Mesenchymal stem cell (in vitro differentiated cells and primary cell): ENCODE measurements around the gene PACS1.

ENCODE experiments used
- DNase-seq: peaks from one replicate; pipeline ENCODE4 v3.0.0-alpha.2; 2013
- H2AFZ ChIP-seq: one replicate; pipeline ENCODE4 v1.6.1; 2013; ENCODE audit warnings: low read depth, mild to moderate bottlenecking, control low read depth, inconsistent platforms, low read length, moderate library complexity
- H2AK5ac ChIP-seq: 2 replicates; pipeline ENCODE4 v1.6.1; 2013; ENCODE audit warnings: low read length, moderate library complexity, mild to moderate bottlenecking, inconsistent platforms; ENCODE audit not compliant: severe bottlenecking
- H2BK120ac ChIP-seq: one replicate; pipeline ENCODE4 v1.6.1; 2013; ENCODE audit warnings: low read depth, mild to moderate bottlenecking, inconsistent platforms, low read length, moderate library complexity
- H2BK12ac ChIP-seq, 2 experiments: one replicate each; pipeline ENCODE4 v1.6.1; 2013; ENCODE audit warnings: inconsistent platforms in 2 of 2, low read length in 2 of 2, mild to moderate bottlenecking in 2 of 2, moderate library complexity in 2 of 2, control low read depth in 1 of 2
- H2BK15ac ChIP-seq: one replicate; pipeline ENCODE4 v1.6.1; 2013; ENCODE audit warnings: mild to moderate bottlenecking, low read depth, inconsistent platforms; ENCODE audit not compliant: poor library complexity, severe bottlenecking
- H2BK5ac ChIP-seq: 2 replicates; pipeline ENCODE4 v1.6.1; 2013; ENCODE audit warnings: low read depth, mild to moderate bottlenecking, low read length, control low read depth, inconsistent platforms; ENCODE audit not compliant: poor library complexity, severe bottlenecking
- H3K14ac ChIP-seq, 2 experiments: one replicate each; pipeline ENCODE4 v1.6.1; 2013; ENCODE audit warnings: inconsistent platforms in 2 of 2, low read length in 2 of 2, control low read depth in 1 of 2, mild to moderate bottlenecking in 1 of 2, moderate library complexity in 1 of 2
- H3K18ac ChIP-seq, 2 experiments: one replicate each; pipeline ENCODE4 v1.6.1; 2013; ENCODE audit warnings: inconsistent platforms in 2 of 2, low read length in 2 of 2, control low read depth in 1 of 2, low read depth in 1 of 2, mild to moderate bottlenecking in 1 of 2
- H3K23ac ChIP-seq, 2 experiments: one replicate each; pipeline ENCODE4 v1.6.1; 2013; ENCODE audit warnings: inconsistent platforms in 2 of 2, low read length in 2 of 2, mild to moderate bottlenecking in 2 of 2, moderate library complexity in 2 of 2, control low read depth in 1 of 2
- H3K27ac ChIP-seq: 2 replicates; pipeline ENCODE4 v1.5.1; 2013; ENCODE audit warnings: mild to moderate bottlenecking, moderate library complexity, low read length, control low read depth, inconsistent platforms; ENCODE audit not compliant: poor library complexity, severe bottlenecking
- H3K27me3 ChIP-seq, 2 experiments: 2 replicates each; pipeline versions ENCODE4 v1.6.1 to v1.7.0; 2013; ENCODE audit warnings: low read length in 2 of 2, mild to moderate bottlenecking in 2 of 2, moderate library complexity in 2 of 2, control low read depth in 1 of 2, inconsistent platforms in 1 of 2; ENCODE audit not compliant: control insufficient read depth in 1 of 2, insufficient read depth in 1 of 2
- H3K36me3 ChIP-seq, 2 experiments: 2 replicates each; pipeline versions ENCODE4 v1.6.1 to v1.7.0; 2013; ENCODE audit warnings: low read length in 2 of 2, control low read depth in 1 of 2, inconsistent platforms in 1 of 2, low read depth in 1 of 2, mild to moderate bottlenecking in 1 of 2; ENCODE audit not compliant: insufficient read depth in 2 of 2, control insufficient read depth in 1 of 2
- H3K4ac ChIP-seq, 2 experiments: one replicate each; pipeline ENCODE4 v1.6.1; 2013; ENCODE audit warnings: inconsistent platforms in 2 of 2, low read length in 2 of 2, mild to moderate bottlenecking in 2 of 2, moderate library complexity in 2 of 2, control low read depth in 1 of 2, low read depth in 1 of 2
- H3K4me1 ChIP-seq: 2 replicates; pipeline ENCODE4 v1.6.1; 2013; ENCODE audit warnings: low read depth, low read length, control low read depth; ENCODE audit not compliant: control insufficient read depth, insufficient read depth
- H3K4me2 ChIP-seq: 2 replicates; pipeline ENCODE4 v1.6.1; 2013; ENCODE audit warnings: low read length, mild to moderate bottlenecking, inconsistent platforms; ENCODE audit not compliant: poor library complexity, severe bottlenecking
- H3K4me3 ChIP-seq, 2 experiments: 2 replicates each; pipeline versions ENCODE4 v1.5.1 to v1.7.0; 2013; ENCODE audit warnings: low read length in 2 of 2, mild to moderate bottlenecking in 2 of 2, control low read depth in 1 of 2, low read depth in 1 of 2; ENCODE audit not compliant: insufficient read depth in 1 of 2
- H3K79me1 ChIP-seq: replicated peaks from 2 replicates; pipeline ENCODE4 v1.6.1; 2013; ENCODE audit warnings: mild to moderate bottlenecking, control low read depth, low read length, inconsistent platforms; ENCODE audit not compliant: poor library complexity, severe bottlenecking
- H3K9ac ChIP-seq: 2 replicates; pipeline ENCODE4 v1.7.0; 2013; ENCODE audit warnings: mild to moderate bottlenecking, low read length, moderate library complexity
- H3K9me3 ChIP-seq: 2 replicates; pipeline ENCODE4 v1.7.0; 2013; ENCODE audit warnings: mild to moderate bottlenecking, low read length; ENCODE audit not compliant: control insufficient read depth
- H4K8ac ChIP-seq: one replicate; pipeline ENCODE4 v1.6.1; 2013; ENCODE audit warnings: inconsistent platforms, mild to moderate bottlenecking, low read length, moderate library complexity
- H4K91ac ChIP-seq: one replicate; pipeline ENCODE4 v1.6.1; 2013; ENCODE audit warnings: mild to moderate bottlenecking, low read length, inconsistent platforms
- WGBS: methylation state at CpG from one replicate; pipeline ENCODE4 v1.1.7; 2013; ENCODE audit warnings: mixed read lengths; 5-methylcytosine and 5-hydroxymethylcytosine counted together

The PACS1 gene

DNA sequence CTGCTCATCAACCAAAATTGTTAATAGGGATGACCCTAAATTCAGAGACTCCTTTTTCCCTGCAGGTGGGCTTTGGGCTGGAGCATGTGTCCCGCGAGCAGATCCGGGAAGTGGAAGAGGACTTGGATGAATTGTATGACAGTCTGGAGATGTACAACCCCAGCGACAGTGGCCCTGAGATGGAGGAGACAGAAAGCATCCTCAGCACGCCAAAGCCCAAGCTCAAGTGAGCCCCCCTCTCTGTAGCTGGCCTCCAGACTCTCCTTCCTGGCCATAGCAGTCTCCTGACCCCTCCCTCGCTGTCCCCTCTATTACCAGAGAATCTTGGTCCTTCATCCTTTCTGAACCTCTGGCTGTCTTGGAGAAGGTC is 150.5 kb downstream of the PACS1 start:
- H3K4me2 ChIP-seq, result no peak overlapping the region
- no peak overlapping the region for H2BK5ac ChIP-seq
- H3K4ac ChIP-seq, result no peak overlapping the region
- no peak overlapping the region for H3K4me3 ChIP-seq
- H2BK120ac ChIP-seq, result no peak overlapping the region
- H3K27me3 ChIP-seq, result no peaks in the 10 kb centered on the region
- no peak overlapping the region for H4K91ac ChIP-seq
- H3K9me3 ChIP-seq, result no peaks in the 10 kb centered on the region
- no peak overlapping the region for H2AFZ ChIP-seq
- no peak overlapping the region for H3K23ac ChIP-seq
- no peak overlapping the region for H4K8ac ChIP-seq
- DNase-seq, result no peak
- no peak overlapping the region for H3K14ac ChIP-seq
- peaks cover 66% of the 10 kb centered on the region in 2 experiments for H3K36me3 ChIP-seq
- no peak overlapping the region for H2BK15ac ChIP-seq
- H3K9ac ChIP-seq, result no peak overlapping the region
- H3K18ac ChIP-seq, result no peak overlapping the region
- peaks cover 3% of the 10 kb centered on the region for H3K79me1 ChIP-seq
- no peak overlapping the region for H3K27ac ChIP-seq
- peaks cover 8% of the 10 kb centered on the region for H3K4me1 ChIP-seq
- H2BK12ac ChIP-seq, result no peak overlapping the region
- WGBS, result 94% methylated on average over 6 of the region's 6 CpGs
- no peak overlapping the region for H2AK5ac ChIP-seq

DNA sequence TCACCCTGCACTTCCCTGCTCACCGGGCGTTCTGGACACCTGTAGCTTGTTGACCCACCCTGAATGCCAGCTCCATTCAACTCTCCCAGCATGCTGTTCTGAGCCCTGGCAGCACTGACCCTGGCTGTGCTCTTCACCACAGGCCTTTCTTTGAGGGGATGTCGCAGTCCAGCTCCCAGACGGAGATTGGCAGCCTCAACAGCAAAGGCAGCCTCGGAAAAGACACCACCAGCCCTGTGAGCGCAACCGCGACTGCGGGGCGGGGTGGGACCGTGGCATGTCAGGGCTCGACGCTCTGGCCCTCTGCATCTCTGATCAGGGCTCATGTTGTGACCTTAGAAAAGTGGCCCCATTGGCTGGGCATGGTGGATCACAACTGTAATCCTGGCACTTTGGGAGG is 150.9 kb downstream of the PACS1 start:
- Histone ChIP-seq H4K8ac (no peak overlapping the region), H3K9me3 (no peaks in the 10 kb centered on the region), H2BK12ac (no peak overlapping the region), H3K4me3 (no peak overlapping the region), H3K14ac (no peak overlapping the region), H4K91ac (no peak overlapping the region), H3K27ac (no peak overlapping the region), H3K18ac (no peak overlapping the region), H3K79me1 (peaks cover 3% of the 10 kb centered on the region), H2AK5ac (no peak overlapping the region), H2BK120ac (no peak overlapping the region), H2AFZ (no peak overlapping the region), H2BK15ac (no peak overlapping the region), H3K4me1 (peaks cover 8% of the 10 kb centered on the region), H3K4ac (no peak overlapping the region), H3K27me3 (no peaks in the 10 kb centered on the region), H3K4me2 (no peak overlapping the region), H3K9ac (no peak overlapping the region), H3K36me3 (peaks cover 64 to 67% of the 10 kb centered on the region in 2 experiments), H2BK5ac (no peak overlapping the region), H3K23ac (no peak overlapping the region)
- DNase-seq, result no peak
- 98% methylated on average over 13 of the region's 13 CpGs for WGBS

DNA sequence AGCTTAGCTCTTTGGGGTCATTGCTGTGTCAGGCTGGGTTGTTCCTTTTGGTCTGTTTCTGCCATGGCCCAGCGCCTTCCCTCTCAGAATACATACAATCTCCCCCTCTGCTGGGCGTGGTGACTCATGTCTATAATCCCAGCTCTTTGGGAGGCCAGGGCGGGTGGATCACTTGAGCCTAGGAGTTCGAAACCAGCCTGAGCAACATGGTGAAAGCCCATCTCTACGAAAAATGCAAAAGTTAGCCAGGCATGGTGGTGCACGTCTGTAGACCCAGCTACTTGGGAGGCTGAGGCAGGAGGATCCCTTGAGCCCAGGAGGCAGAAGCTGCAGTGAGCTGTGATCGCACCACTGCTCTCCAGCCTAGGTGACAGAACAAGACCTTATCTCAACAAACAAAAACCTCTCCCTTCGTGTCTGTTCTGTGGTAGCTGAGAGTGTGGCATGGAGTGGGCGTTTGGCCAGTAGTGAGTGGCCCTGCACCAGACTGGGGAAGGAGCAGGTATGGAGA is 151.7 kb downstream of the PACS1 start:
- peak; percentile 26 for DNase-seq
- 81% methylated on average over 8 of the region's 9 CpGs for WGBS
- Histone ChIP-seq H4K91ac (no peak overlapping the region), H3K4me3 (no peak overlapping the region), H3K4ac (no peak overlapping the region), H2BK5ac (no peak overlapping the region), H3K27me3 (no peaks in the 10 kb centered on the region), H2AK5ac (no peak overlapping the region), H2AFZ (no peak overlapping the region), H3K4me1 (peaks cover 10% of the 10 kb centered on the region), H3K36me3 (peaks cover 56 to 63% of the 10 kb centered on the region in 2 experiments), H3K18ac (no peak overlapping the region), H3K9me3 (no peaks in the 10 kb centered on the region), H3K14ac (no peak overlapping the region), H3K27ac (no peak overlapping the region), H3K9ac (no peak overlapping the region), H2BK120ac (no peak overlapping the region), H3K23ac (no peak overlapping the region), H3K79me1 (peaks cover 3% of the 10 kb centered on the region), H3K4me2 (no peak overlapping the region), H4K8ac (no peak overlapping the region), H2BK12ac (no peak overlapping the region), H2BK15ac (no peak overlapping the region)

DNA sequence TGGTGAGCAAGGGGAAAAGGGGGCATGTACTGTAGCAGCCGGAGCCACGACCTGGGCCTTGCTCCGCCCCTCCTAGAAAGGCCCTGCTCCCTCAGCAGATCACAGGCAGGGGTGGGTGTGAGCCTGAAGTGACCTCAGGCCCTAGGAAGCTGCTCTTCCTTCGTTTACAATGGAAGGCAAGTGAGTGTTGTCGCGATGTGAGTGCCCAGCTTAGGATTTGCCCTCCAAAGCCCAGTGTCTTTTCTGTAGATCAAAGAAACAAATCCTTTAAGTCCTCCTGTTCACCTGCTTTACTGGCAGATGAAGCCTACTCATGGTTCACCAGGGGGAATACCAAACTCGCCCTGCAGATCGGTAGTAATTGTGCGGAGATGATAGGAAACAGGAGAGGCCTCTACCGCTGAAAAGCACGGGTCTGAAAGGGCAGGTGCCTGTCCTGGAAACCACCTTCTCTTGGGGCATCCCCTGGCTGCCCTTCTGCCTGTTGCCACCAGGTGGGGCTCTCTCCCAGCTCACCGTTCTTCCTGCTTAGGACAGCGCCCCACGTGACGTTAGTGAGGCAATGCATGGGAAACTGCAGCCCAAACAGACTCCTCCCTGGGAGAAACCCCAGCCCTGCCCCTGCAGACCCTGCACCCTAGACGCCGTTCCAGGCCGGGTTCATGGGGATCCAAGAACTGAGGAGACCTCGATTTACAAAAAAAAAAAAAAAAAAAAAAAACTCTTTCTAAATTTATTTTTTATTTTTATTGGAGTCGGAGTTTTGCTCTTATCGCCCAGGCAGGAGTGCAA is 152.5 kb downstream of the PACS1 start:
- H3K14ac ChIP-seq, result no peak overlapping the region
- no peak overlapping the region for H2AFZ ChIP-seq
- H3K18ac ChIP-seq, result no peak overlapping the region
- H2BK12ac ChIP-seq, result no peak overlapping the region
- no peak overlapping the region for H3K4me3 ChIP-seq
- no peak overlapping the region for H2AK5ac ChIP-seq
- no peak overlapping the region for H3K4me2 ChIP-seq
- H3K9me3 ChIP-seq, result no peaks in the 10 kb centered on the region
- no peak overlapping the region for H2BK120ac ChIP-seq
- DNase-seq, result peak; percentile 91
- H3K36me3 ChIP-seq, result peaks cover 51 to 57% of the 10 kb centered on the region in 2 experiments
- H2BK5ac ChIP-seq, result no peak overlapping the region
- 34% methylated on average over 17 of the region's 21 CpGs for WGBS
- H3K27me3 ChIP-seq, result no peaks in the 10 kb centered on the region
- no peak overlapping the region for H3K27ac ChIP-seq
- H3K4me1 ChIP-seq, result peaks cover 10% of the 10 kb centered on the region
- no peak overlapping the region for H3K4ac ChIP-seq
- H4K8ac ChIP-seq, result no peak overlapping the region
- no peak overlapping the region for H3K9ac ChIP-seq
- no peak overlapping the region for H4K91ac ChIP-seq
- no peak overlapping the region for H2BK15ac ChIP-seq
- peaks cover 3% of the 10 kb centered on the region for H3K79me1 ChIP-seq
- no peak overlapping the region for H3K23ac ChIP-seq
